Measurements from ENCODE around the gene SLC5A11.

DNA sequence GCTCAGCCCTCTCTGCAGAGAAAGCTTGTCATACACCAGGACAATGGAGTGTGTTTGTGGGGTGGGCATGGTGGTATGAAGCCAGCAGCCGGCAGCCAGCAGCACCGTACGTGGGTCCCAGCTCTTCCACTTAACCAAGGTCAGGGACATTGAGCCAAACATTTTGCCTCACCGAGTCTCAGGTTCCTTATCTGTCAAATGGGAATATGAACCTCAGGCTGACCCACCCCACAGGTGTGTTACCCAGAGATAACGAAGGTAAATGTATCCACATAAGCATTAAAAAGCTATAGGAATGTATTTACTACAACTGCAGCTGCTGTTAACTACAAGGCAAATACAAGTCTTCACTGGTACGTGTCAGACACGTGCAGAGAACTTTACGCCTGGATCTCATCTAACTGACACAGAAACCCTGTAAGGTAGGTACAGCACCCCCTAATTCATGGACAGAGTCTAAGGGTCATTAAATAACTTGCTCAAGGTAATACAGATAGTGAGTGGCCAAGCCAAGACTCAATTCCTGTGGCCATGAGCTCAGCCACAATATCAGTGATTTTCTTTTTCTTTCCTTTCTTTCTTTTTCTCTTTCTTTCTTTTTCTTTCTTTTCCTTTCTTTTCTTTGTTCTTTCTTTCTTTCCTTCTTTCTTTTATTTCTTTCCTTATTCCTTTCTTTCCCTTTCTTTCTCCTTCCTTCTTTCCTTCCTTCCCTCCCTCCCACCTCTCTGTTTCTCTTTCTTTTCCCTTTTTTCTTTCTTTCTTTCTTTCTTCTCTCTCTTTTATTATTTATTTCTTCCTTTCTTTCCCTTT, 990 bp downstream of the SLC5A11 start:
- TF ChIP-seq, protein P1, sequence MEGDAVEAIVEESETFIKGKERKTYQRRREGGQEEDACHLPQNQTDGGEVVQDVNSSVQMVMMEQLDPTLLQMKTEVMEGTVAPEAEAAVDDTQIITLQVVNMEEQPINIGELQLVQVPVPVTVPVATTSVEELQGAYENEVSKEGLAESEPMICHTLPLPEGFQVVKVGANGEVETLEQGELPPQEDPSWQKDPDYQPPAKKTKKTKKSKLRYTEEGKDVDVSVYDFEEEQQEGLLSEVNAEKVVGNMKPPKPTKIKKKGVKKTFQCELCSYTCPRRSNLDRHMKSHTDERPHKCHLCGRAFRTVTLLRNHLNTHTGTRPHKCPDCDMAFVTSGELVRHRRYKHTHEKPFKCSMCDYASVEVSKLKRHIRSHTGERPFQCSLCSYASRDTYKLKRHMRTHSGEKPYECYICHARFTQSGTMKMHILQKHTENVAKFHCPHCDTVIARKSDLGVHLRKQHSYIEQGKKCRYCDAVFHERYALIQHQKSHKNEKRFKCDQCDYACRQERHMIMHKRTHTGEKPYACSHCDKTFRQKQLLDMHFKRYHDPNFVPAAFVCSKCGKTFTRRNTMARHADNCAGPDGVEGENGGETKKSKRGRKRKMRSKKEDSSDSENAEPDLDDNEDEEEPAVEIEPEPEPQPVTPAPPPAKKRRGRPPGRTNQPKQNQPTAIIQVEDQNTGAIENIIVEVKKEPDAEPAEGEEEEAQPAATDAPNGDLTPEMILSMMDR (conservative IDR thresholded peaks at IDR 0.05) = no peak
- TF ChIP-seq EZH2 (IDR thresholded peaks at IDR 0.05; ENCODE audit: low read depth) = no peak
